H9 (cell line): Measurements from ENCODE around the gene TBC1D2. TPM values are rescaled to one million over a fixed set of nuclear protein-coding genes. Genes with fewer than 3 reads are reported as not detected.

Source experiments
- DNase-seq: peaks from one replicate; pipeline ENCODE4 v3.0.0-alpha.2; 2017
- H2AFZ ChIP-seq: one replicate; pipeline ENCODE4 v1.6.1; 2013; ENCODE audit warnings: mild to moderate bottlenecking, low read length, control low read depth, moderate library complexity
- H2AK5ac ChIP-seq: 2 replicates; pipeline ENCODE4 v1.6.1; 2013; ENCODE audit warnings: low read length, control low read depth, mixed read lengths; ENCODE audit not compliant: insufficient read length
- H2BK120ac ChIP-seq: one replicate; pipeline ENCODE4 v1.6.1; 2013; ENCODE audit warnings: low read depth, mild to moderate bottlenecking, low read length, control low read depth, inconsistent platforms; ENCODE audit not compliant: poor library complexity, severe bottlenecking
- H2BK12ac ChIP-seq: 2 replicates; pipeline ENCODE4 v1.6.1; 2013; ENCODE audit warnings: low read length, control low read depth, mixed read lengths, low read depth; ENCODE audit not compliant: insufficient read length
- H2BK15ac ChIP-seq: 2 replicates; pipeline ENCODE4 v1.6.1; 2013; ENCODE audit warnings: low read depth, low read length, control low read depth
- H2BK20ac ChIP-seq: one replicate; pipeline ENCODE4 v1.6.1; 2013; ENCODE audit warnings: low read depth, mild to moderate bottlenecking, low read length, control low read depth, inconsistent platforms; ENCODE audit not compliant: poor library complexity, severe bottlenecking
- H2BK5ac ChIP-seq: 2 replicates; pipeline ENCODE4 v1.6.1; 2013; ENCODE audit warnings: low read length, control low read depth, mixed read lengths; ENCODE audit not compliant: insufficient read length
- H3K14ac ChIP-seq: 2 replicates; pipeline ENCODE4 v1.6.1; 2013; ENCODE audit warnings: low read length, control low read depth; ENCODE audit not compliant: insufficient read depth
- H3K18ac ChIP-seq: 2 replicates; pipeline ENCODE4 v1.6.1; 2013; ENCODE audit warnings: low read depth, mild to moderate bottlenecking, mixed read lengths, low read length, control low read depth; ENCODE audit not compliant: insufficient read length
- H3K23ac ChIP-seq: 2 replicates; pipeline ENCODE4 v1.6.1; 2013; ENCODE audit warnings: low read length, control low read depth, mixed read lengths, low read depth; ENCODE audit not compliant: insufficient read length
- H3K23me2 ChIP-seq: 2 replicates; pipeline ENCODE4 v1.6.1; 2013; ENCODE audit warnings: low read depth, mild to moderate bottlenecking, mixed read lengths, low read length, control low read depth; ENCODE audit not compliant: insufficient read length, poor library complexity, severe bottlenecking
- H3K27ac ChIP-seq: 2 replicates; pipeline ENCODE4 v1.5.1; 2013; ENCODE audit warnings: low read length, control low read depth, mixed read lengths, low read depth; ENCODE audit not compliant: insufficient read length
- H3K27me3 ChIP-seq: 2 replicates; pipeline ENCODE4 v1.6.1; 2013; ENCODE audit warnings: low read length, control low read depth, inconsistent platforms; ENCODE audit not compliant: insufficient read depth
- H3K4ac ChIP-seq: 2 replicates; pipeline ENCODE4 v1.6.1; 2013; ENCODE audit warnings: low read depth, mild to moderate bottlenecking, control low read depth, inconsistent platforms, low read length, moderate library complexity
- H3K4me1 ChIP-seq: 2 replicates; pipeline ENCODE4 v1.6.1; 2013; ENCODE audit warnings: low read length, control low read depth, inconsistent platforms; ENCODE audit not compliant: insufficient read depth
- H3K4me2 ChIP-seq: 2 replicates; pipeline ENCODE4 v1.6.1; 2013; ENCODE audit warnings: low read length, control low read depth, mixed read lengths; ENCODE audit not compliant: insufficient read length, insufficient read depth
- H3K56ac ChIP-seq: 2 replicates; pipeline ENCODE4 v1.6.1; 2013; ENCODE audit warnings: low read depth, mild to moderate bottlenecking, mixed read lengths, low read length, control low read depth; ENCODE audit not compliant: insufficient read length
- H3K79me1 ChIP-seq: 2 replicates; pipeline ENCODE4 v1.6.1; 2013; ENCODE audit warnings: low read depth, mild to moderate bottlenecking, moderate library complexity, low read length, control low read depth, inconsistent platforms; ENCODE audit not compliant: insufficient read depth, poor library complexity, severe bottlenecking
- H3K79me2 ChIP-seq: 2 replicates; pipeline ENCODE4 v1.6.1; 2013; ENCODE audit warnings: low read length, control low read depth, inconsistent platforms; ENCODE audit not compliant: insufficient read depth
- H3K9ac ChIP-seq: 2 replicates; pipeline ENCODE4 v1.6.1; 2013; ENCODE audit warnings: low read length, control low read depth, mixed read lengths; ENCODE audit not compliant: insufficient read length; ENCODE audit errors: extremely low read depth
- H3K9me3 ChIP-seq: one replicate; pipeline ENCODE4 v1.6.1; 2013; ENCODE audit warnings: low read depth, low read length, inconsistent platforms; ENCODE audit not compliant: control insufficient read depth
- H3T11ph ChIP-seq: one replicate; pipeline ENCODE4 v1.6.1; 2013; ENCODE audit warnings: mild to moderate bottlenecking, low read length, control low read depth, inconsistent platforms
- H4K20me1 ChIP-seq: one replicate; pipeline ENCODE4 v1.6.1; 2013; ENCODE audit not compliant: control insufficient read depth, insufficient read length, insufficient read depth
- H4K5ac ChIP-seq: 2 replicates; pipeline ENCODE4 v1.6.1; 2013; ENCODE audit warnings: low read depth, mild to moderate bottlenecking, mixed read lengths, low read length, control low read depth; ENCODE audit not compliant: insufficient read length
- H4K8ac ChIP-seq: replicated peaks from 2 replicates; pipeline ENCODE4 v1.6.1; 2013; ENCODE audit warnings: low read length, control low read depth, mixed read lengths, low read depth; ENCODE audit not compliant: insufficient read length
- H4K91ac ChIP-seq: 2 replicates; pipeline ENCODE4 v1.6.1; 2013; ENCODE audit warnings: low read depth, mild to moderate bottlenecking, moderate library complexity, mixed read lengths, low read length, control low read depth; ENCODE audit not compliant: insufficient read length
- H3K27ac Mint-ChIP-seq, 3 experiments: 2 replicates in 2 of 3; 3 replicates in 1 of 3; pipeline ENCODE4 v1.8.0; 2020 to 2021; ENCODE audit warnings: mixed read lengths in 3 of 3, mild to moderate bottlenecking in 1 of 3, moderate library complexity in 1 of 3
- H3K27me3 Mint-ChIP-seq: 2 replicates; pipeline ENCODE4 v1.8.0; 2021; ENCODE audit warnings: low read depth, mild to moderate bottlenecking, moderate library complexity, mixed read lengths
- H3K36me3 Mint-ChIP-seq, 3 experiments: 2 replicates in 2 of 3; 3 replicates in 1 of 3; pipeline ENCODE4 v1.8.0; 2020 to 2021; ENCODE audit warnings: low read depth in 3 of 3, mixed read lengths in 3 of 3; ENCODE audit not compliant: insufficient read depth in 1 of 3
- H3K4me1 Mint-ChIP-seq, 2 experiments: 2 replicates each; pipeline ENCODE4 v1.8.0; 2020; ENCODE audit warnings: mixed read lengths in 2 of 2
- H3K4me3 Mint-ChIP-seq, 2 experiments: 2 replicates in 1 of 2; 3 replicates in 1 of 2; pipeline ENCODE4 v1.8.0; 2020 to 2021; ENCODE audit warnings: mild to moderate bottlenecking in 2 of 2, mixed read lengths in 2 of 2, moderate library complexity in 1 of 2
- H3K9me3 Mint-ChIP-seq, 2 experiments: 2 replicates in 1 of 2; 3 replicates in 1 of 2; pipeline ENCODE4 v1.8.0; 2020; ENCODE audit warnings: mild to moderate bottlenecking in 2 of 2, mixed read lengths in 2 of 2, moderate library complexity in 1 of 2
- CTCF ChIP-seq: fragments of 200-600 bp; sonication (generic); conservative IDR thresholded peaks from 3 replicates; pipeline ENCODE4 v1.8.0; 2021; ENCODE audit warnings: antibody characterized with exemption, mild to moderate bottlenecking
- WGBS: extraction: QIAGEN DNeasy Blood & Tissue Kit; methylation state at CpG from one replicate; pipeline ENCODE4 v1.1.7; 2013; ENCODE audit warnings: missing lambda C conversion rate, low lambda C conversion rate, mixed read lengths; ENCODE audit not compliant: insufficient read length; ENCODE audit errors: extremely low coverage; 5-methylcytosine and 5-hydroxymethylcytosine counted together
- total RNA-seq: library from RNA; stranded (reverse); gene quantifications from 2 replicates; pipeline ENCODE4 v1.2.1, GENCODE V29; 2021

The TBC1D2 gene
- total RNA-seq, 1 experiment from 2014 or later, result 2.9 TPM

- Histone ChIP-seq H2BK5ac (no peak overlapping the region), H3K4ac (no peak overlapping the region), H4K91ac (no peak overlapping the region), H3K79me2 (no peaks in the 10 kb centered on the region), H4K5ac (no peak overlapping the region), H3K23me2 (no peaks in the 10 kb centered on the region), H3K4me2 (no peak overlapping the region), H3K56ac (no peak overlapping the region), H2AFZ (no peak overlapping the region), H3K27me3 (no peaks in the 10 kb centered on the region), H2BK15ac (no peak overlapping the region), H2AK5ac (no peak overlapping the region), H3K79me1 (no peaks in the 10 kb centered on the region), H2BK12ac (no peak overlapping the region), H3T11ph (no peak overlapping the region), H3K14ac (no peak overlapping the region), H3K23ac (no peak overlapping the region), H2BK120ac (no peak overlapping the region), H3K9ac (no peak overlapping the region), H3K9me3 (no peaks in the 10 kb centered on the region), H4K8ac (no peak overlapping the region), H3K18ac (no peak overlapping the region), H3K27ac (no peak overlapping the region), H3K4me1 (peaks cover 2% of the 10 kb centered on the region; the same call in 1 of the 2 replicates), H4K20me1 (no peaks in the 10 kb centered on the region), H2BK20ac (no peak overlapping the region)
- DNase-seq, result no peak
- Mint-ChIP-seq H3K27ac (no peak overlapping the region), H3K36me3 (no peaks in the 10 kb centered on the region), H3K9me3 (no peaks in the 10 kb centered on the region), H3K4me1 (peaks cover 32 to 44% of the 10 kb centered on the region in 2 experiments), H3K27me3 (no peaks in the 10 kb centered on the region; the same call in 1 of the 2 replicates), H3K4me3 (no peak overlapping the region)
- WGBS, result no CpG with 5 or more reads among the region's 2 CpGs
- TF ChIP-seq CTCF, result no peak
These were observed 9.1 kb upstream of the TBC1D2 start for GRCh38 chr9:98264516-98264915.
